Vein endothelial cell (primary cell): ENCODE data around the gene ZNF705A. TPM values are rescaled to one million over a fixed set of nuclear protein-coding genes. Genes with fewer than 3 reads are reported as not detected.

Experiments used
- total RNA-seq: library from RNA; depleted of rRNA; stranded (reverse); fragments of >200 nt; gene quantifications from 2 replicates; pipeline ENCODE4 v1.2.3, GENCODE V29; 2012

Gene ZNF705A
- 0.10 TPM in 1 of 2 replicates, not detected in the other for total RNA-seq

DNA sequence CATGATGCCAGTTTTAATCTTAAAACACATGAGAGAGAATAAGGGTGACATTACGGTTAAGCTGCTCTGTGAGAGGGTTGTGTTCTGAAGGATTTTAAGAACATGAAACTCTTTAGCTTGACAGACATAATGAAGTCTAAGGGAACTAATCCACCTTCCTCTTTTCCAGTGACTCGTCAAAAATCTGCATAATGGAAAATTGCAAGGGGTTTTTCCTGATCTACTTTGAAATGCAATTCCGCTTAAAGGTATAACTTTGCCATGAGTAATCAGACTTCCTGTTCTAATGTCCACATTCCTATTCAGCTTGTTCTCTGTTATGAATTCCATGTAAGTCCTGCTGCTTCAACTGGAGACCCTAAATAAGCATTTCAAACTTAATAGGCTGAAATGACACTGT, at the start of gene ZNF705A:
Gene ZNF705A, plus strand, starts transcription at position 171 of the 400 bp plus-strand sequence. CDS start 15,611 bp downstream, outside the sequence.

DNA sequence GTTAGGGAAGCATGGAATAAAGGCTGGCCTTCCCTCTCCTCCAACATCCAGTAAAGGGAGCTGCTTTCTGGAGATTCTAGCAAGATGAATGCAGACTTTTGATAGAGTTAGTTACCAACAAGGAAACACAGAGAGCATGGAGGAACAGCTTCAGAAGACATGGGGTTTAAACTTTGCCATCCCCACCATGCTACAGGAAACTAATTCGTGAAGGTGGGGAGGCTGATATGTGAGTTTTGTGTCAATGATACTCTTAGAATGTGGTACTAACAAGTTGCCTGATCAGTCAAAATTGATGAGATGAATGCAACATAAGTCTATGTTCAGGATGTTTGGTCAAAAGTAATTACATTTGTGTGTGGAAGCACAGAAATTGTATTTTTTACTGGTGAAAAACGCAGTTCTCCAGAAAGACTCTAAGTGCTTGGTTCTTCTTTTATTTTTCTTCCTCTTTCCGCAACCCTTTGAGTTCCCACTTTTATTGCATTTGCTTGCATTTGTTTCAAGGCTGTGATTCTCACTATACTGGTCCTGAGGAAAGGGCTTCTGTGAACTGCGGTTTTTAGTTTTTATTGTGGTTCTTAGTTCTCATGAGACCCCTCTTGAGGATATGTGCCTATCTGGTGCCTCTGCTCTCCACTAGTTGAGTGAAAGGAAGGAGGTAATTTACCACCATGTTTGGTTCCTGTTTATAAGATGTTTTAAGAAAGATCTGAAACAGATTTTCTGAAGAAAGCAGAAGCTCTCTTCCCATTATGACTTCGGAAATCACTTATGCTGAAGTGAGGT, 33.5 kb upstream of the ZNF705A start, which contains the start of gene CLEC4A:
Gene CLEC4A, plus strand, starts transcription at position 494 of the 789 bp plus-strand sequence. Its CDS starts 262 bp downstream, at position 756.

DNA sequence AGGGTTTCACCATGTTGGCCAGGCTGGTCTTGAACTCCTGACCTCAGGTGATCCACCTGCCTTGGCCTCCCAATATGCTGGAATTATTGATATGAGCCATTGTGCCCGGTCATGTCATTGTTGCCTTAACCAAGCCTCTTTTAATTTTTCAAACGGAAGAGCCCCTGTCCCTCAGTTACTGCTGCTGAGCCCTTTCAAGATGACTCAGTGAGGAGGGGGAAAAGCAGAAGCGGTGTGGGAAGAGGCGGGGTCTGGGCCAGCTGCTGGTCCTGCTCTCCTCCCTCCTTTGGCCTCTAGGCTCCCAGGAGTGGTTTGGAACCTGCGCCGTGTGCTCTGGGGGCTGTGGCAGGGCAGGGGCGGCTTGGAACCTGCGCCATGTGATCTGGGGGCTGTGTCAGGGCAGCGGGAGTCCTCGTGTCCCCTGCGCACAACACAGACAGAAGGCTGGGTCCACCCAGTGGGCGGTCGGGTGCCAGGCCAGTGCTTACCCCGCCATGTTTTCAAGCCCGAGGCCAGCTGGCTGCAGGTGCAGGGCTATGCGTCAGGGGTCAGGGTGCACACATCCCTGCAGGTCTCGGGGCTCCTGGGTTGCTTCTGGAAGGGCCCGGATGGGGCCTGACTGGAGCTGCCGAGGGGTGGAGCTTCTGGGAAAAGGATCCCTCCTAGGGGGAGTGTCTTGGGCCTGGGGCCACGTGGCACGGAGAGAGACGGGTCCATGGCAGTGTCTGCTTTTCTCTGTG, 70.3 kb downstream of the ZNF705A start, which contains the start of gene FAM90A1:
Gene FAM90A1, minus strand, starts transcription at position 627 of the 740 bp plus-strand sequence. CDS start 2,786 bp downstream, outside the sequence.

Other genes with a start within 250 kb of the ZNF705A start
- 28.2 and 35.6 TPM in 2 replicates for gene SLC2A3, start 220.8 kb upstream of the ZNF705A start, total RNA-seq
- 8.2 and 8.5 TPM in 2 replicates for gene FOXJ2, start 124.3 kb upstream of the ZNF705A start, total RNA-seq
- 0.19 and 0.65 TPM in 2 replicates for gene C3AR1, start 90.7 kb upstream of the ZNF705A start, total RNA-seq
- gene NECAP1, start 74.7 kb upstream of the ZNF705A start, total RNA-seq: 45.9 and 53.2 TPM in 2 replicates
- not detected in 2 replicates for gene CLEC4A, start 33.4 kb upstream of the ZNF705A start, total RNA-seq
- not detected in 2 replicates for gene FAM90A1, start 70.6 kb downstream of the ZNF705A start, total RNA-seq